Measurements from ENCODE around the gene CD9.

The CD9 gene

DNA sequence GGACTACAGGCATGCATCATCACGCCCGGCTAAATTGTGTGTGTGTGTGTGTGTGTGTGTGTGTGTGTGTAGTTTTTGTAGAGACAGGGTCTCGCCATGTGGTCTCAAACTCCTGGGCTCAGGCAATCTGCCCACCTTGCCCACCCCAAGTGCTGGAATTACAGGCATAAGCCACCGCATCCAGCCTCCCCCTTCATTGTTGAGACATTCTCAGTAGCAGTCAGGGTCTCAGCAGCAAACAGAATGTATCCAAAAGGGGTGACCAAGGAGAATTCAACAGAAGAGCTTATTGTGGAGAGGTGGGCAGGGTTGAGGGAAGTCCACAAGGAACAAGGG is 73.0 kb downstream of the CD9 start:
- ChIA-PET POLR2A (interaction anchor here (1.2 to 1.3 kb wide), 2 partner anchors 9 to 72 kb away, joined by 3 to 6 read pairs; partner anchors contain the start of gene CD9), CTCF (interaction anchor here (2.7 to 7.7 kb wide), 2 partner anchors 11 to 75 kb away, joined by 11 to 90 read pairs; partner anchors contain the start of gene CD9)
- DNase-seq (ENCODE audit: extremely low spot score), result no peak
- no peak for TF ChIP-seq L3MBTL2 (conservative IDR thresholded peaks at IDR 0.05)
- TF ChIP-seq FOXM1 (IDR thresholded peaks at IDR 0.05; ENCODE audit: borderline replicate concordance), result no peak
- no peak for TF ChIP-seq PKNOX1 (IDR thresholded peaks at IDR 0.05)
- TF ChIP-seq LEF1 (IDR thresholded peaks at IDR 0.05; ENCODE audit: borderline replicate concordance), result no peak
- no peak for TF ChIP-seq HDGF (IDR thresholded peaks at IDR 0.05; ENCODE audit: borderline replicate concordance)
- TF ChIP-seq FOXA1 (IDR thresholded peaks at IDR 0.05), result no peak
- no peak for TF ChIP-seq FOXK2 (IDR thresholded peaks at IDR 0.05)
- no peak for TF ChIP-seq TARDBP (IDR thresholded peaks at IDR 0.05)
- no peak for TF ChIP-seq ARNT (IDR thresholded peaks at IDR 0.05)

DNA sequence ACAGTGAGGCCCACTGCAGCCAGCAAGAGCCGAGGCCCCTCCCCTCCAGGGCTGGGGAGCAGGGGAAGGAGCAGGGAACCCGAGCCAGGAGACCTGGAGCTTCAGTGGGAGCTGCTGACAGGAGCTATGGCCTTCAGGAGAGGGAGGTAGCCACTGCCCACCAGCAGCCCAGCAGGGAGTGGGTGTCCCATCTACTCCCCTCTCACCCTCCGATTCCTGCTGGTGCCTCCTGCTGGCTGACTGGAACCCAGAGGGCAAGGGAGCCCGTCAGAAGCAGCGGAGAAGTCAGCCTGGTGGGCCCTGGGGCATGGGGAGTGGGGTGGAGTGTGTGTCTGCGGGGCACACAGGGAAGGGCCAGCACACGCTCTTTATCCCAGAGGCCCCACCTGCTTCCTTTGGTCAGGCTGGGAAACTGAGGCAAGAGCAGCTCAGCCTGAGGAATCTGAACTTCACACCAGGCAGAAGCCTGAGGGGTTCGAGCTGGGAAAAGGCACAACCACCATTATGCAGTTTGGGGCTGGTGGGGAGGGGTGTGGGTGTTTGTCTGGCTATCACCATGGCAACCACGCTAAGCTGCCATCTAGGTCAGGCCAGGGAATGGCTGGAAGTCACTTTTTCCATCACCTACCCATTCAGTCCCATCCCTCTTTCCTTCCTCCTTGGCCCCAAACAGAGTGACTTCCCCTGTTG is 73.5 kb downstream of the CD9 start:
- no peak for DNase-seq (ENCODE audit: extremely low spot score)
- POLR2A ChIA-PET, result interaction anchor here (1.2 to 1.3 kb wide), 2 partner anchors 10 to 73 kb away, joined by 3 to 6 read pairs; partner anchors contain the start of gene CD9
- TF ChIP-seq L3MBTL2 (conservative IDR thresholded peaks at IDR 0.05) (no peak), SUZ12 (IDR thresholded peaks at IDR 0.05) (no peak), SP1 (IDR thresholded peaks at IDR 0.05) (no peak), ZNF384 (IDR thresholded peaks at IDR 0.05) (no peak), ARNT (IDR thresholded peaks at IDR 0.05) (no peak), ELF4 (IDR thresholded peaks at IDR 0.05) (no peak), TARDBP (IDR thresholded peaks at IDR 0.05) (no peak), FOXA1 (IDR thresholded peaks at IDR 0.05) (no peak), BHLHE40 (IDR thresholded peaks at IDR 0.05; ENCODE audit: borderline replicate concordance) (no peak), NFRKB (IDR thresholded peaks at IDR 0.05) (no peak), LEF1 (IDR thresholded peaks at IDR 0.05; ENCODE audit: borderline replicate concordance) (no peak), CTBP1 (IDR thresholded peaks at IDR 0.05; ENCODE audit: borderline replicate concordance) (no peak), PKNOX1 (IDR thresholded peaks at IDR 0.05) (no peak), FOXM1 (IDR thresholded peaks at IDR 0.05; ENCODE audit: borderline replicate concordance) (no peak), FOXK2 (IDR thresholded peaks at IDR 0.05) (no peak), HDGF (IDR thresholded peaks at IDR 0.05; ENCODE audit: borderline replicate concordance) (no peak)
- CTCF ChIA-PET, result interaction anchor here (1.0 to 7.7 kb wide), 3 partner anchors 11 to 285 kb away, joined by 3 to 90 read pairs (median 11); partner anchors contain the start of gene CD9

DNA sequence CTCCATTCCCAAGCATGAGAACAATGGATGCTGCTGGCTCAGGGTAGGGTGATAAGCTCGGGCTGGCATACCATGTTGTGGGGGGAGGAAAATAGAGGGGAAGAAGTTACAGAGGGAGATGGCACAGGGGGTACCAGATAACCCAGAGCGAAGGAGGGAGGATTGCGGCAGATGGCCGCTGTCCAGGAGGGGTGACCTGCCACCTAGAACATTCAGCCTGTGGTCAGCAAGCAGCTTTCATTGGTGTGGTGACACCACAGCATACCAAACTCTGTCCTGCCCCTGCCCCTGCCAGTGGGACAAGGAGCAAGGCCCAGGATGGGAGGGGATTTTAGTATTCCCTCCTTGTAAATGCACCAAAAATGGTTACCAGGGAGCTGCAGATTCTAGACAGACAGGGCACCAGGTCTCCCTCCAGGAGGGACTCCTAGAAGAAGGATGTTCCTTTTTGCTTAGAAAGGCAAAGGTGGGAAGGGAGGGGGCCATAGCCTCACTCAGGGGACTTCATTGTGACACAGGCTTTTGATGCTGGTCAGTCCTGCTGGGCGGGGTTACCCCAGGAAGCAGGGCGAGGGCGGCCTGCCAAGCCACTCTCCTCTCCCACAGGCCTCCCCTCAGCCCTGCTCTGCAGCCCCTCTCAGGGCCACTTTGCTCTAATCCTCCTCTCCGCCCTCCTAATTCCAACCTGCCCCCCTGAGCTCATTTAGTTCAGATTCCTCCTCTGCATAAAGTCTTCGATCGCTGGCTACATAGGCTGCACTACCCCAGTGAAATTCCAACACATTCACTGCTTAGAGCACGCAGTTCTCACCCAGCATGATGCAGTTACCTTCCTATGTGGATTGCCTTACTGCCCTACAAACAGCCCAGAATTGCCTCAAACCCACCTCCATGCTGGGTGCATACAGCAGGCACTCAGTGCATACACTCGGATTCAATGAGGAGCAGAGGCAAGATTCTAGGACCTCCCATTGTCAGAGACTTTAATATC is 74.3 kb downstream of the CD9 start:
- DNase-seq (ENCODE audit: extremely low spot score), result no peak
- no peak for TF ChIP-seq FOXK2 (IDR thresholded peaks at IDR 0.05)
- no peak for TF ChIP-seq SUZ12 (IDR thresholded peaks at IDR 0.05)
- TF ChIP-seq L3MBTL2 (conservative IDR thresholded peaks at IDR 0.05), result no peak
- no peak for TF ChIP-seq ARNT (IDR thresholded peaks at IDR 0.05)
- TF ChIP-seq ELF4 (IDR thresholded peaks at IDR 0.05), result no peak
- TF ChIP-seq HDGF (IDR thresholded peaks at IDR 0.05; ENCODE audit: borderline replicate concordance), result no peak
- POLR2A ChIA-PET, result no interaction called here
- CTCF ChIA-PET, result interaction anchor here (1.0 to 7.7 kb wide), 4 partner anchors 10 to 286 kb away, joined by 3 to 90 read pairs (median 8); partner anchors contain the start of gene CD9

GRCh38 chr12:6275928-6276887 is 76.0 kb downstream of the CD9 start:
- TF ChIP-seq ELF4 (IDR thresholded peaks at IDR 0.05) (no peak), FOXA1 (IDR thresholded peaks at IDR 0.05) (no peak)
- no peak for DNase-seq (ENCODE audit: extremely low spot score)
- POLR2A ChIA-PET, result interaction anchor here (0.9 kb wide), 1 partner anchor 217 kb away, joined by 3 read pairs; the partner anchor contains the start of gene MRPL51
- CTCF ChIA-PET, result interaction anchor here (0.6 to 7.7 kb wide), 4 partner anchors 8 to 78 kb away, joined by 4 to 90 read pairs (median 4); partner anchors contain the start of gene CD9

GRCh38 chr12:6276956-6277620 is 76.9 kb downstream of the CD9 start:
- ChIA-PET CTCF (interaction anchor here (1.8 to 7.7 kb wide), 2 partner anchors 55 to 79 kb away, joined by 4 to 90 read pairs; partner anchors contain the start of gene CD9), POLR2A (interaction anchor here (0.9 to 1.6 kb wide), 2 partner anchors 84 to 216 kb away, joined by 3 to 6 read pairs; partner anchors contain the start of gene MRPL51)
- TF ChIP-seq ARNT (IDR thresholded peaks at IDR 0.05), result no peak
- no peak for DNase-seq (ENCODE audit: extremely low spot score)

Data from HEK293T (cell line).